IMR-90 (cell line): ENCODE measurements around the gene NARS2. TPM values are rescaled to one million over a fixed set of nuclear protein-coding genes. Genes with fewer than 3 reads are reported as not detected.

Experiments used
- ATAC-seq: fragments of 200-7000 bp; cut with Tn5 transposase; 2 replicates; pipeline ENCODE4 v1.9.1; 2020; ENCODE audit warnings: low read depth, mild to moderate bottlenecking, moderate library complexity
- BruUV-seq: library from RNA; stranded (reverse); fragments of 400-500 nt; replicated peaks from 2 replicates; lab custom pipeline; 2021; lab: Mats Ljungman, UMichigan
- CTCF ChIA-PET: fragments of 300-600 bp; formaldehyde crosslinking; extraction: SDS; loops from one replicate; lab custom pipeline; 2021; ENCODE audit warnings: antibody characterized with exemption; lab: Yijun Ruan, JAX
- POLR2A ChIA-PET: fragments of 300-600 bp; sonication (Branson Sonifier 250); formaldehyde crosslinking; loops from one replicate; lab custom pipeline; 2022; ENCODE audit warnings: antibody characterized with exemption; ENCODE audit not compliant: unreplicated experiment; lab: Charles Lee
- DNase-seq: peaks from one replicate; pipeline ENCODE4 v3.0.0; 2013
- H2AFZ ChIP-seq: replicated peaks from 2 replicates; pipeline ENCODE3; 2013; ENCODE audit warnings: low read length, mild to moderate bottlenecking; ENCODE audit not compliant: poor library complexity
- H2AK5ac ChIP-seq: 2 replicates; pipeline ENCODE4 v1.6.1; 2013; ENCODE audit warnings: low read depth, low read length, inconsistent platforms
- H2AK9ac ChIP-seq: replicated peaks from 2 replicates; pipeline ENCODE3; 2013; ENCODE audit warnings: mild to moderate bottlenecking, low read depth, low read length, moderate library complexity; ENCODE audit not compliant: poor library complexity
- H2BK120ac ChIP-seq: 2 replicates; pipeline ENCODE4 v1.6.1; 2013; ENCODE audit warnings: low read depth, low read length, inconsistent platforms
- H2BK15ac ChIP-seq: 3 replicates; pipeline ENCODE4 v1.6.1; 2013; ENCODE audit warnings: low read depth, low read length, inconsistent platforms
- H2BK20ac ChIP-seq: 2 replicates; pipeline ENCODE4 v1.6.1; 2013; ENCODE audit warnings: low read depth, mild to moderate bottlenecking, inconsistent platforms, low read length, moderate library complexity
- H2BK5ac ChIP-seq: 2 replicates; pipeline ENCODE4 v1.6.1; 2013; ENCODE audit warnings: mild to moderate bottlenecking, low read depth, low read length, inconsistent platforms; ENCODE audit not compliant: poor library complexity, severe bottlenecking
- H3K14ac ChIP-seq: replicated peaks from 2 replicates; pipeline ENCODE4 v1.6.1; 2013; ENCODE audit warnings: low read depth, low read length, inconsistent platforms
- H3K18ac ChIP-seq: 2 replicates; pipeline ENCODE4 v1.6.1; 2013; ENCODE audit warnings: low read depth, low read length, control low read depth
- H3K23ac ChIP-seq: 2 replicates; pipeline ENCODE4 v1.6.1; 2013; ENCODE audit warnings: low read depth, low read length, inconsistent platforms
- H3K27ac ChIP-seq: 2 replicates; pipeline ENCODE4 v1.5.1; 2013; ENCODE audit warnings: mild to moderate bottlenecking, control low read depth, low read length; ENCODE audit not compliant: insufficient read depth
- H3K27me3 ChIP-seq: 2 replicates; pipeline ENCODE4 v1.6.1; 2013; ENCODE audit warnings: low read length; ENCODE audit not compliant: control insufficient read depth, insufficient read depth
- H3K36me3 ChIP-seq: 2 replicates; pipeline ENCODE4 v1.6.1; 2013; ENCODE audit warnings: low read length, mixed read lengths; ENCODE audit not compliant: control insufficient read depth, insufficient read depth
- H3K4ac ChIP-seq: 2 replicates; pipeline ENCODE4 v1.6.1; 2013; ENCODE audit warnings: low read depth, low read length, inconsistent platforms
- H3K4me1 ChIP-seq: 2 replicates; pipeline ENCODE4 v1.6.1; 2013; ENCODE audit warnings: low read length, mixed read lengths; ENCODE audit not compliant: control insufficient read depth, insufficient read depth
- H3K4me2 ChIP-seq: 2 replicates; pipeline ENCODE4 v1.6.1; 2013; ENCODE audit warnings: low read depth, mild to moderate bottlenecking, control low read depth, low read length, moderate library complexity
- H3K4me3 ChIP-seq: 2 replicates; pipeline ENCODE4 v1.5.1; 2013; ENCODE audit warnings: low read depth, mild to moderate bottlenecking, control low read depth, low read length, moderate library complexity; ENCODE audit not compliant: insufficient read depth
- H3K56ac ChIP-seq: 2 replicates; pipeline ENCODE4 v1.6.1; 2013; ENCODE audit warnings: low read length, inconsistent platforms; ENCODE audit not compliant: insufficient read depth; ENCODE audit errors: extremely low read depth
- H3K79me1 ChIP-seq, 2 experiments: 2 replicates each; pipeline ENCODE4 v1.6.1; 2013; ENCODE audit warnings: low read length in 2 of 2, inconsistent platforms in 1 of 2, low read depth in 1 of 2
- H3K9ac ChIP-seq: 2 replicates; pipeline ENCODE4 v1.6.1; 2013; ENCODE audit warnings: low read depth, low read length, control low read depth
- H3K9me1 ChIP-seq: 2 replicates; pipeline ENCODE4 v1.6.1; 2013; ENCODE audit warnings: low read length, inconsistent platforms; ENCODE audit not compliant: insufficient read depth
- H3K9me3 ChIP-seq: 2 replicates; pipeline ENCODE4 v1.6.1; 2013; ENCODE audit warnings: low read length; ENCODE audit not compliant: control insufficient read depth, insufficient read depth
- H4K20me1 ChIP-seq: 2 replicates; pipeline ENCODE4 v1.6.1; 2013; ENCODE audit warnings: low read length, inconsistent platforms; ENCODE audit not compliant: insufficient read depth
- H4K5ac ChIP-seq: 2 replicates; pipeline ENCODE4 v1.6.1; 2013; ENCODE audit warnings: mild to moderate bottlenecking, low read depth, low read length, control low read depth
- H4K8ac ChIP-seq, 2 experiments: 2 replicates each; pipeline ENCODE4 v1.6.1; 2013; ENCODE audit warnings: low read depth in 2 of 2, low read length in 2 of 2, control low read depth in 1 of 2, inconsistent platforms in 1 of 2
- H4K91ac ChIP-seq: 2 replicates; pipeline ENCODE4 v1.6.1; 2013; ENCODE audit warnings: low read depth, low read length, inconsistent platforms; ENCODE audit not compliant: insufficient read depth
- CEBPB ChIP-seq: IDR thresholded peaks from 2 replicates; pipeline ENCODE4 v1.6.1; 2012; ENCODE audit warnings: low read depth, low read length, improper control_type of control experiment
- CHD1 ChIP-seq: IDR thresholded peaks from 2 replicates; pipeline ENCODE4 v1.6.1; 2012; ENCODE audit warnings: low read depth, low read length, improper control_type of control experiment
- FOS ChIP-seq: fragments of 150-350 bp; IDR thresholded peaks from 2 replicates; pipeline ENCODE4 v1.6.1; 2016; ENCODE audit warnings: low read depth, low read length
- MAFK ChIP-seq: IDR thresholded peaks from 2 replicates; pipeline ENCODE4 v1.6.1; 2012; ENCODE audit warnings: low read depth, low read length, improper control_type of control experiment
- MXI1 ChIP-seq: IDR thresholded peaks from 2 replicates; pipeline ENCODE4 v1.6.1; 2012; ENCODE audit warnings: low read depth, mild to moderate bottlenecking, low read length, moderate library complexity, borderline replicate concordance
- NFE2L2 ChIP-seq: fragments of 150-350 bp; IDR thresholded peaks from 2 replicates; pipeline ENCODE4 v1.6.1; 2016; ENCODE audit warnings: low read depth, mild to moderate bottlenecking, low read length
- POLR2A ChIP-seq: IDR thresholded peaks from 2 replicates; pipeline ENCODE4 v1.6.1; 2012; ENCODE audit warnings: mild to moderate bottlenecking, low read depth, low read length
- RAD21 ChIP-seq: IDR thresholded peaks from 2 replicates; pipeline ENCODE4 v1.6.1; 2012; ENCODE audit warnings: low read length, improper control_type of control experiment
- RCOR1 ChIP-seq: IDR thresholded peaks from 2 replicates; pipeline ENCODE4 v1.6.1; 2012; ENCODE audit warnings: mild to moderate bottlenecking, low read length, improper control_type of control experiment; ENCODE audit not compliant: insufficient replicate concordance
- RFX5 ChIP-seq: IDR thresholded peaks from 2 replicates; pipeline ENCODE4 v1.8.0; 2012; ENCODE audit warnings: low read depth, mild to moderate bottlenecking, low read length, moderate library complexity
- SMC3 ChIP-seq: fragments of 150-350 bp; IDR thresholded peaks from 2 replicates; pipeline ENCODE4 v1.6.1; 2016; ENCODE audit warnings: low read depth, mild to moderate bottlenecking, antibody characterized with exemption, low read length, moderate library complexity
- dilution Hi-C: fragments of 300-500 bp; cut with HindIII; formaldehyde crosslinking; loops from one replicate; pipeline ENCODE4 v1.14.3; 2018; ENCODE audit warnings: low sequenced_read_pairs; ENCODE audit not compliant: unreplicated experiment
- in situ Hi-C: fragments of 300-500 bp; cut with MboI; formaldehyde crosslinking; loops from 3 replicates; pipeline ENCODE4 v1.14.3; 2019; ENCODE audit warnings: low sequenced_read_pairs, inconsistent platforms, mixed read lengths
- intact Hi-C: fragments of 100-400 bp; cut with micrococcal nuclease; formaldehyde crosslinking; loops from 2 replicates; pipeline ENCODE4 v1.10.0; 2022
- polyA plus RNA-seq, 3 experiments: library from polyadenylated mRNA; depleted of rRNA; stranded (reverse); fragments of >200 nt; gene quantifications; 2 replicates each; pipeline ENCODE4 v1.2.3, GENCODE V29; 2012; ENCODE audit warnings: low replicate concordance in 1 of 3
- total RNA-seq: library from RNA; depleted of rRNA; stranded (reverse); fragments of >200 nt; gene quantifications from 2 replicates; pipeline ENCODE4 v1.2.3, GENCODE V29; 2012
- TF ChIP-seq, protein P1 (sequence below): conservative IDR thresholded peaks from 2 replicates; pipeline ENCODE4 v1.5.1; 2012; ENCODE audit warnings: mild to moderate bottlenecking, low read depth, low read length, improper control_type of control experiment
- TF ChIP-seq, protein P2 (sequence below): fragments of 150-350 bp; IDR thresholded peaks from 2 replicates; pipeline ENCODE4 v1.6.1; 2017; ENCODE audit warnings: mild to moderate bottlenecking, antibody characterized with exemption, low read length, low read depth
- TF ChIP-seq, protein P3 (sequence below): fragments of 150-350 bp; IDR thresholded peaks from 2 replicates; pipeline ENCODE4 v1.6.1; 2016; ENCODE audit warnings: low read depth, mild to moderate bottlenecking, low read length, moderate library complexity, borderline replicate concordance

NARS2 gene
- total and polyA plus RNA-seq, 2 of the 4 experiments (the other 2 are of a cell fraction), result 8.0 to 15.8 TPM

DNA sequence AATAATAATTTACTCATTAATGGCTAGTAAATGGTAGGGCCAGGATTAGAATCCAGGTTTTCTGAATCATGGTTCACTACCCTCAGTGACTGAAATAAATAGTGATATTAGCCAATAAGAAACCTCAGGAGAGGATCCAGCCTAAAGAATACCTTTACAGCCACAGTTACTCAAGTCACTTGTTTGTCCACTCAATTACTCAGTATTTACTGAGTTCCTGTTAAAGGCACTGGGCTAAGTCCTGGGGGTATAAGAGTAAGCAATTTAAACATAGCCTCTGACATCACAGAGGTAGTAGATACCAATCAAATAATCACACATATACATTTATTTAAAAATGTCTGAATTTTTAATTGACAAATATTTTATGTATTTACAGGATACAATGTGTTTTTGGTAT, 100.2 kb downstream of the NARS2 start:
- H2AK9ac ChIP-seq, result no peak overlapping the region
- no peak overlapping the region for H2BK5ac ChIP-seq
- H4K91ac ChIP-seq, result no peak overlapping the region
- H3K18ac ChIP-seq, result no peak overlapping the region
- no peak overlapping the region for H3K27ac ChIP-seq
- no peaks in the 10 kb centered on the region for H3K4me1 ChIP-seq
- no peaks in the 10 kb centered on the region; the same call in 1 of the 2 replicates for H4K20me1 ChIP-seq
- H3K9me1 ChIP-seq, result no peaks in the 10 kb centered on the region
- no peak for ATAC-seq
- H3K4me3 ChIP-seq, result no peak overlapping the region
- H2BK15ac ChIP-seq, result no peak overlapping the region
- H3K27me3 ChIP-seq, result no peaks in the 10 kb centered on the region
- H3K36me3 ChIP-seq, result peaks cover 3% of the 10 kb centered on the region
- no peaks in the 10 kb centered on the region for H3K79me1 ChIP-seq
- H3K56ac ChIP-seq, result no peak overlapping the region
- H2BK120ac ChIP-seq, result no peak overlapping the region
- dilution Hi-C loops (no loop called here), in situ Hi-C loops (no loop called here), intact Hi-C loops (no loop called here)
- no TSS peak for BruUV-seq
- H3K23ac ChIP-seq, result no peak overlapping the region
- no peak overlapping the region for H3K4ac ChIP-seq
- H3K14ac ChIP-seq, result no peak overlapping the region
- no peak overlapping the region for H3K9ac ChIP-seq
- H3K4me2 ChIP-seq, result no peak overlapping the region
- ChIA-PET POLR2A (no interaction called here), CTCF (no interaction called here)
- no peak overlapping the region for H4K5ac ChIP-seq
- no peak overlapping the region for H2BK20ac ChIP-seq
- no peaks in the 10 kb centered on the region for H3K9me3 ChIP-seq
- no peak overlapping the region for H2AK5ac ChIP-seq
- H4K8ac ChIP-seq, result no peak overlapping the region
- no peak overlapping the region for H2AFZ ChIP-seq
- no peak for DNase-seq
- TF ChIP-seq FOS (no peak), RAD21 (no peak), RFX5 (no peak), POLR2A (no peak), MXI1 (no peak), CHD1 (no peak), MAFK (no peak), CEBPB (no peak), SMC3 (no peak), RCOR1 (no peak), NFE2L2 (no peak)
- TF ChIP-seq, protein P1, sequence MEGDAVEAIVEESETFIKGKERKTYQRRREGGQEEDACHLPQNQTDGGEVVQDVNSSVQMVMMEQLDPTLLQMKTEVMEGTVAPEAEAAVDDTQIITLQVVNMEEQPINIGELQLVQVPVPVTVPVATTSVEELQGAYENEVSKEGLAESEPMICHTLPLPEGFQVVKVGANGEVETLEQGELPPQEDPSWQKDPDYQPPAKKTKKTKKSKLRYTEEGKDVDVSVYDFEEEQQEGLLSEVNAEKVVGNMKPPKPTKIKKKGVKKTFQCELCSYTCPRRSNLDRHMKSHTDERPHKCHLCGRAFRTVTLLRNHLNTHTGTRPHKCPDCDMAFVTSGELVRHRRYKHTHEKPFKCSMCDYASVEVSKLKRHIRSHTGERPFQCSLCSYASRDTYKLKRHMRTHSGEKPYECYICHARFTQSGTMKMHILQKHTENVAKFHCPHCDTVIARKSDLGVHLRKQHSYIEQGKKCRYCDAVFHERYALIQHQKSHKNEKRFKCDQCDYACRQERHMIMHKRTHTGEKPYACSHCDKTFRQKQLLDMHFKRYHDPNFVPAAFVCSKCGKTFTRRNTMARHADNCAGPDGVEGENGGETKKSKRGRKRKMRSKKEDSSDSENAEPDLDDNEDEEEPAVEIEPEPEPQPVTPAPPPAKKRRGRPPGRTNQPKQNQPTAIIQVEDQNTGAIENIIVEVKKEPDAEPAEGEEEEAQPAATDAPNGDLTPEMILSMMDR, result no peak
- TF ChIP-seq, protein P2, sequence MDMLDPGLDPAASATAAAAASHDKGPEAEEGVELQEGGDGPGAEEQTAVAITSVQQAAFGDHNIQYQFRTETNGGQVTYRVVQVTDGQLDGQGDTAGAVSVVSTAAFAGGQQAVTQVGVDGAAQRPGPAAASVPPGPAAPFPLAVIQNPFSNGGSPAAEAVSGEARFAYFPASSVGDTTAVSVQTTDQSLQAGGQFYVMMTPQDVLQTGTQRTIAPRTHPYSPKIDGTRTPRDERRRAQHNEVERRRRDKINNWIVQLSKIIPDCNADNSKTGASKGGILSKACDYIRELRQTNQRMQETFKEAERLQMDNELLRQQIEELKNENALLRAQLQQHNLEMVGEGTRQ, result no peak
- TF ChIP-seq, protein P3, sequence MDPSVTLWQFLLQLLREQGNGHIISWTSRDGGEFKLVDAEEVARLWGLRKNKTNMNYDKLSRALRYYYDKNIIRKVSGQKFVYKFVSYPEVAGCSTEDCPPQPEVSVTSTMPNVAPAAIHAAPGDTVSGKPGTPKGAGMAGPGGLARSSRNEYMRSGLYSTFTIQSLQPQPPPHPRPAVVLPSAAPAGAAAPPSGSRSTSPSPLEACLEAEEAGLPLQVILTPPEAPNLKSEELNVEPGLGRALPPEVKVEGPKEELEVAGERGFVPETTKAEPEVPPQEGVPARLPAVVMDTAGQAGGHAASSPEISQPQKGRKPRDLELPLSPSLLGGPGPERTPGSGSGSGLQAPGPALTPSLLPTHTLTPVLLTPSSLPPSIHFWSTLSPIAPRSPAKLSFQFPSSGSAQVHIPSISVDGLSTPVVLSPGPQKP, result no peak
